RWPE1 (cell line): Measurements from ENCODE around the gene SP1.

Source experiments
- CTCF ChIA-PET: fragments of 350-600 bp; sonication (Branson Sonifier 250); formaldehyde crosslinking; extraction: SDS; loops from one replicate; lab custom pipeline; 2021; lab: Yijun Ruan, JAX
- POLR2A ChIA-PET: fragments of 400-600 bp; formaldehyde crosslinking; extraction: SDS; loops from one replicate; lab custom pipeline; 2020; ENCODE audit warnings: antibody characterized with exemption; ENCODE audit not compliant: low non-redundant PET; lab: Yijun Ruan, JAX
- DNase-seq: peaks from one replicate; pipeline ENCODE4 v3.0.0; 2012; ENCODE audit warnings: low spot score
- H3K27ac ChIP-seq: fragments of 450-650 bp; 2 replicates; pipeline ENCODE4 v1.5.1; 2017
- CTCF ChIP-seq: fragments of 450-650 bp; conservative IDR thresholded peaks from 2 replicates; pipeline ENCODE4 v1.5.1; 2017; ENCODE audit warnings: low read depth, mild to moderate bottlenecking

The SP1 gene

GRCh38 chr12:53344487-53344823 is 35.5 kb upstream of the SP1 start:
- no peak for DNase-seq
- no peak for TF ChIP-seq CTCF
- ChIA-PET POLR2A (no interaction called here), CTCF (interaction anchor here (0.5 to 1.7 kb wide), 10 partner anchors 14 to 247 kb away, joined by 3 to 7 read pairs (median 4); partner anchors contain the start of genes AAAS and IGFBP6)
- H3K27ac ChIP-seq = peak overlapping the region; percentile 68

- DNase-seq = no peak
- POLR2A ChIA-PET = no interaction called here
- peak; percentile 56 for TF ChIP-seq CTCF
- H3K27ac ChIP-seq = peak overlapping the region; percentile 68
- CTCF ChIA-PET = interaction anchor here (0.6 to 1.7 kb wide), 15 partner anchors 10 to 540 kb away, joined by 3 to 7 read pairs (median 3); partner anchors contain the start of gene AAAS
Observed at GRCh38 chr12:53344824-53345485, 35.0 kb upstream of the SP1 start.

GRCh38 chr12:53345486-53346188 is 34.3 kb upstream of the SP1 start:
- ChIA-PET POLR2A (interaction anchor here (0.7 kb wide), 1 partner anchor 72 kb away, joined by 3 read pairs; no protein-coding TSS in a partner anchor), CTCF (interaction anchor here (0.6 to 1.7 kb wide), 11 partner anchors 11 to 539 kb away, joined by 3 to 7 read pairs (median 3); partner anchors contain the start of gene AAAS)
- peak overlapping the region; percentile 68 for H3K27ac ChIP-seq
- peak; percentile 5; the same call in 1 of the 2 replicates for TF ChIP-seq CTCF
- no peak for DNase-seq

GRCh38 chr12:53346491-53346890 is 33.5 kb upstream of the SP1 start:
- DNase-seq = no peak
- CTCF ChIA-PET = no interaction called here
- no peak overlapping the region for H3K27ac ChIP-seq
- no peak for TF ChIP-seq CTCF
- POLR2A ChIA-PET = no interaction called here

GRCh38 chr12:53347905-53348304 is 32.1 kb upstream of the SP1 start:
- CTCF ChIA-PET = interaction anchor here (0.6 kb wide), 1 partner anchor 25 kb away, joined by 3 read pairs; no protein-coding TSS in a partner anchor
- no peak for TF ChIP-seq CTCF
- no peak for DNase-seq
- H3K27ac ChIP-seq = no peak overlapping the region
- POLR2A ChIA-PET = no interaction called here
